HG03469 (cell line): ENCODE measurements around the gene GTF2IRD1.
"Not testable (repeated sequence)": the region's sequence is repeated elsewhere in the genome, so short reads cannot be mapped to it uniquely, and the experiment has no call there.

ENCODE experiments used
- ATAC-seq: cut with Tn5 transposase; IDR thresholded peaks from one replicate; pipeline ENCODE4 v1.9.1; 2021; ENCODE audit warnings: mild to moderate bottlenecking, moderate library complexity, moderate number of reproducible peaks; ENCODE audit not compliant: unreplicated experiment

GTF2IRD1 gene

DNA sequence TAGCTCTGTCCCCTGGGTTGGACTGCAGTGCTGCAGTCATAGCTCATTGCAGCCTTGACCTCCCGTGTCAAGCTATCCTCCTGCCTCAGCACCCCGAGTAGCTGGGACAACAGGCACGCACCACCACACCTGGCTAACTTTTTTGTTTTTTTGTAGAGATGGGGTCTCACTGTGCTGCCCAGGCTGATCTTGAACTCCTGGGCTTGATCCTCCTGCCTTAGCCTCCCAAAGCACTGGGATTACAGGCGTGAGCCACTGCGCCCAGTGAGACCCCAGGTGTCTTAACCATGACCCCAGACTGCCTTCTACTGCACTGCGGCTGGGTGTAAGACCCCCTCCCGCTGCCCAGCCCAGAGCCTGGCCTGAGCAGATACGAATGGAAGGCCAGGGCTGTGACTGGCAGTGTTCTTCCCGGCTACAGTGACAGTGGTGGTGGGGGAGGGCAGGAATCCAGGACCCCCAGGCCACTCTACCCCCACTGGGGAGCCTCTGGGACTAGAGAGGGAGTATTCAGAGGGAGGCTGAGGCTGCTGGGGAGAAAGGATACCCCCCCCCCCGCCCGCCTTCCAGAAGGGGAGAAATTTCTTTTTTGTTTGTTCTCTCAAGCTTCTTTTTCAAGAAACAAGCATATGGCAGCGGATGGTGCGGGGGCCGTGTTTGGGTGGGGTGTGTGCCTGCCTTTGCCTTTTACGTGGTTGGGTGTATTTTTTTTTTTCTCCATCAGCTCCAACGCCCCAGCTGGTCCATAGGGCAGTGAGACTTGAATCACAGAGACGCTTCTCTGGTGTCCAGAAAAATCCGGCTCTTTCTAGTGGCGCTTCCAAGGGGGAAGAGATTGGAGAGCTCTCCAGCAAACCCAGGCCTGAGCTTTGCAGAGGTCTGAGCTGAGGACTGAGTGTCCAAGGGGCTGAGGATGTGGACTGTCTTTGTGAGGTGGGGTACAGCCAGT, 36.6 kb downstream of the GTF2IRD1 start:
- no peak for ATAC-seq

DNA sequence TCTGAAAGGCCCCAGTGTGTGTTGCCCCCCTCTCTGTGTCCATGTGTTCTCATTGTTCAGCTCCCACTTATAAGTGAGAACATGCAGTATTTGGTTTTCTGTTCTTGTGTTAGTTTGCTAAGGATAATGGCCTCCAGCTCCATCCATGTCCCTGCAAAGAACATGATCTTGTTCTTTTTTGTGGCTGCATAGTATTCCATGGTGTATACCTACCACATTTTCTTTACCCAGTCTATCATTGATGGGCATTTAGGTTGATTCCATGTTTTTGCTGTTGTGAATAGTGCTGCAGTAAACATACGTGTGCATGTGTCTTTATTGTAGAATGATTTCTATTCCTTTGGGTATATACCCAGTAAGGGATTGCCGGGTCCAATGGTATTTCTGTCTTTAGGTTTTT, 37.8 kb downstream of the GTF2IRD1 start:
- not testable (repeated sequence) for ATAC-seq

- ATAC-seq = no peak
These were observed 39.6 kb downstream of the GTF2IRD1 start for GRCh38 chr7:74493295-74493694.

GRCh38 chr7:74494076-74494548, 40.4 kb downstream of the GTF2IRD1 start:
- ATAC-seq = no peak

GRCh38 chr7:74495112-74496086, 41.7 kb downstream of the GTF2IRD1 start:
- ATAC-seq = no peak

GRCh38 chr7:74496272-74496671, 42.6 kb downstream of the GTF2IRD1 start:
- no peak for ATAC-seq

DNA sequence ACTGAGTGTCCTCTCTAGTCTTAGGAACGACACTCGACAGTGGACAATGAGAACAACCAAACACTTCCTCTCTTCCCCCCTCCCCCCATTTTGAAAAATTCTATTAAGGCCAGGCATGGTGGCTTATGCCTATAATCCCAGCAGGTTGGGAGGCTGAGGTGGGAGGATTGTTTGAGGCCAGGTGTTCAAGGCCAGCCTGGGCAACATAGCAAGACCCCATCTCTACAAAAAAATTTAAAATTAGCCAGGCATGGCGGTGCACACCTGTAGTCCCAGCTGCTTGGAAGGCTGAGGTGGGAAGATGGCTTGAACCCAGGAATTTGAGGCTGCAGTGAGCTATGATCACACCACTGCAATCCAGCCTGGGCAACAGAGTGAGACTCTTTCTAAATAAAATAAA, 43.1 kb downstream of the GTF2IRD1 start:
- ATAC-seq = not testable (repeated sequence)

- no peak for ATAC-seq
These were observed 44.6 kb downstream of the GTF2IRD1 start for GRCh38 chr7:74498354-74498753.

DNA sequence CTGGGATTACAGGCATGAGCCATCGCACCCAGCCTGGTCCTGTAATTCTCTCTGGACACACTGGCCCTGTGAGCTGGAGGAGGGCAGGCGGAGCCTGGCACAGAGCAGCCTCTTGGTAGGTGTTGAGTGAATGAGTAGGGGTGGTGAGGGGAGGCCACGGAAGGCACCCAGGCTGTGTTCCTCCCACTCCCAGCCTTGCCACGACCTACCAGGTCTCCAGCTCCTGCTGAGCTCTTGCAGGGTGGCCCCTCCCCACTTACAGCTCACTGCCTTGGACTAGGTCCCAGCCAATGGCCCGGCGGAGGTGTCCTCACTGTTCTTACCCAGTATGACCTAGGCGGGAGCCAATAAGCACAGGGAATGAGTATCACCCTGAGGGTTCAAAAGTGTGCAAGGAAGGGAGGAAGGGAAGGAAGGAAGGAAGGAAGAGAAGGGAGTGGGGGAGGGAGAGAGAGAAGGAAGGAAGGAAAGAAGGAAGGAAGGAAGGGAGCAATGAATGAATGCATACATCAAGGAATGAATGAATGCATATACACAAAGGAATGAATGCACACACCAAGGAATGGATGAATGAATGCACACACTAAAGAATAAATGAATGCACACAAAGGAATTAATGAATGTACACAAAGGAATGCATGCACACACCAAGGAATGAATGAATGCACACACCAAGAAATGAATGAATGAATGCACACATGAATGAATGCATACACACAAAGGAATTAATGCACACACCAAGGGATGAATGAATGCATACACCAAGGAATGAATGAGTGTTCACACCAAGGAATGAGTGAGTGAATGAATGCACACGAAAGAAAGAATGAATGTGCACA, 45.5 kb downstream of the GTF2IRD1 start:
- ATAC-seq = no peak

- no peak for ATAC-seq
These were observed 46.2 kb downstream of the GTF2IRD1 start for GRCh38 chr7:74499835-74500388.

DNA sequence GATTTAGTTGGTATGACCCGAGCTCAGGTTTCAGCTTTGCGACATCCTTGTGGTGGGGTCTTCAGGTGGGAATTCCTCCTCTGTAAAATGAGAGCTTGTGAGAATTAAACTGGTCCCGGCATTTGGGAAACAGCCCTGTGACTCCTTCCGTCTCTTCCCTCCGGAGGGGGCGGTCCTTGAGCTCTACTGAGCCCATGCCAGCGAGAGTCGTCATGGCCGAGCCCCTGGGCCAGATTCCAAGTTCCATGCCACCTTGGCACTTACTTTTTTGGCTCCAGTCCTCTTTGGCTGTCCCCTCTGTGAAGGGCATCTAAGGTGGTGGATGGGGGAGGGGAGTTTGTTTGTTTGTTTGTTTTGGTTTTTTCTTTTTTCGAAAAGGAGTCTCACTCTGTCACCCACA, 47.6 kb downstream of the GTF2IRD1 start:
- no peak for ATAC-seq

DNA sequence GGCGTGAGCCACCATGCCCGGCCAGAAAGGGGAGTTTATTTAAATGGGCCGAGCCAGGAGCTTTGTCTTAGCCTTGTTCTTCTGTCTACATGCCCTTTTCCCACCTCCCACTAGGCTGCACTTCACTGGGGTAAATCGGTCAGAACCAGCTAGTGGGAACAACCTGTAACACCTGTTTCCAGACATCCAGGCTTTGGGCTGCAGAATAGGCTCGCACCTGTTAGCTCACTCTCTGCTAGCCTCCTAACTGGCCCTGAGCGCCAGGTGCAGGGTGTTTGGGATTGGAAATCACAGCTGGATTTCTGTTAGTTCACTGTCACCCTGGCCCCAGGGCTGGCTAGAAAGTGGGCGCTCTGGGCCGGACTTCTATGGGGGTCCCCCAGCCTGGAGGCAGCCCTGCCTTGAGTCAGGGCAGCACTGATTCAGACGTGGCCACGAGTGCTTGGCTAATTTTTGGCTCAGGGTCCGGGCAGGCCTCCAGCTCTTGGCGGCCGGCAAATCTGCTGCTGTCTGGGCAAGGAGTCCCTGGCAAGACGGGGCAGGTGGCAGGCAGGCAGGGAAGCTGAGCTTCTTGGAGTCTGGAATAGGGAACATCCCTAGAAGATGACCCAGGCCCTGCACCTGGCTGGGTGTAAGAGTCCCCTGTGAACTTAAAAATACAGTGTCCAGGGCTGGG, 48.6 kb downstream of the GTF2IRD1 start:
- no peak for ATAC-seq

GRCh38 chr7:74503061-74503460, 49.4 kb downstream of the GTF2IRD1 start:
- no peak for ATAC-seq

DNA sequence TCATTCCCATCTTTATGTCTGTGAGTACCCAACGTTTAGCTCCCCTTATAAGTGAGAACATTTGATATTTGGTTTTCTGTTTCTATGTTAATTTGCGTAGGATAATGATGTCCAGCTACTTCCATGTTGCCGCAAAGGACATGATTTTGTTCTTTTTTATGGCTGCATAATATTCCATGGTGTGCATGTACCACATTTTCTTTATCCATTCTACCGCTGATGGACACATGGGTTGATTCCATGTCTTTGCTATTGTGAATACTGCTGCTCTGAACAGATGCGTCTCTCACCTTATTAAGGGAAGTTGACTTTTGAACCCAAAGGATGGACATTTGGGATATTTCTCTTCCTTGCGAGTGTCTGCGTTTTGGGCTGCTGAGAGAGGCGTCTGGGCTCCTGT, 50.2 kb downstream of the GTF2IRD1 start:
- no peak for ATAC-seq

DNA sequence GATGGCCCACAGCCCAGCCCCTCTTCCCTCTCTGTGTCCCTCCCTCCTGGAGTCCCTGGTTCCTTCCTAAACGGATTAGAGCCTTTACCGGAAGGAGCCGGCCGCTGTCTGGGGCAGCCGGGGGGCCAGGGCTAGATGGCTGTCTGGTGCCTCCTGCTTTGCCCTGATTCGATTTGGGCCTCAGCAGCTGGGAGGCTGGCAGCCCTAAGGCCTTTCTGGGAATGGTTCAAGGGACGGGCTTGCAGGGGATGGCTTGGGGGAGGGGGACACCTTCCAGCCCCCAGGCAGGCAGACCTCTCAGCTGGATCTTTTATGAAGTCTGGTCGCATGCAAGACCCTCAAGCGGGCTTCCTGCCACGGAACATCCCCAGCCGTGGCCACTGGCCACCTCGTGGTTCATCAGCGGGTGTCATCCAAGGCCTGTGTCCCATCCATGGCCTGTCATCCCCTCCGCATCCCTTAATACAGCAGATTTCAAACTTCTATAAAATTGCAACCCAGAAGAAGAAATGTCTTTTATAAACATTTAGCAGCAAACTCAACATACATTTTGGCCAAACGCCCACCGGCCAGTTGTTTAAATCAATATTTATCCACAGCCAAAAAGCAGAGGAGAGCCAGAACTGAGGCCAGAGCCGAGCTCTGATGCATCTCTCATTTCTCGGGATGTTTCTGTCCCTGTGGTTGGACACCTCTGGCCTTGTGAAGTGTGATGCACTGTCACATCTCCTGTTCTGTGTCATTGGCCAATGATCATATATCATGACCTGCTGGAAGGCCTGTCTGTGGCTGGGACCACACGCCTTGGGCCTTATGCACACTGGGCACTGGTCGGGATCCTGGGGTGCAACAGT, 52.0 kb downstream of the GTF2IRD1 start:
- no peak for ATAC-seq

GRCh38 chr7:74506325-74506724, 52.6 kb downstream of the GTF2IRD1 start:
- no peak for ATAC-seq

- ATAC-seq = no peak
These were observed 54.0 kb downstream of the GTF2IRD1 start for GRCh38 chr7:74507538-74508319.

DNA sequence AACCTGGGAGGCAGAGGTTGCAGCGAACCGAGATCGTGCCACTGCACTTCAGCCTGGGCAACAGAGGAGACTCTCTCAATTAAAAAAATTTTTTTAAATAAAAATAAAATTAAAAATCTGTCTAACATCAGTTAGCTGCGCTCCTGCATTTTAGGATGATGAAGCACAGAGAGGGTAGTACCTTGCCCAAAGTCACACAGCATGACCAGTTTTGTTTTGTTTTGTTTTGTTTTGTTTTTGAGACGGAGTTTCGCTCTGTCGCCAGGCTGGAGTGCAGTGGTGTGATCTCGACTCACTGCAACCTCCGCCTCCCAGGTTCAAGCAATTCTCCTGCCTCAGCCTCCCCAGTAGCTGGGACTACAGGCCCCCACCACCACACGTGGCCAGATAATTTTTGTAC, 55.7 kb downstream of the GTF2IRD1 start:
- not testable (repeated sequence) for ATAC-seq
